Measurements from ENCODE around the gene EZH1.
A peak's percentile ranks its signal among the peaks of the same experiment; 100 is the strongest.

Gene EZH1

DNA sequence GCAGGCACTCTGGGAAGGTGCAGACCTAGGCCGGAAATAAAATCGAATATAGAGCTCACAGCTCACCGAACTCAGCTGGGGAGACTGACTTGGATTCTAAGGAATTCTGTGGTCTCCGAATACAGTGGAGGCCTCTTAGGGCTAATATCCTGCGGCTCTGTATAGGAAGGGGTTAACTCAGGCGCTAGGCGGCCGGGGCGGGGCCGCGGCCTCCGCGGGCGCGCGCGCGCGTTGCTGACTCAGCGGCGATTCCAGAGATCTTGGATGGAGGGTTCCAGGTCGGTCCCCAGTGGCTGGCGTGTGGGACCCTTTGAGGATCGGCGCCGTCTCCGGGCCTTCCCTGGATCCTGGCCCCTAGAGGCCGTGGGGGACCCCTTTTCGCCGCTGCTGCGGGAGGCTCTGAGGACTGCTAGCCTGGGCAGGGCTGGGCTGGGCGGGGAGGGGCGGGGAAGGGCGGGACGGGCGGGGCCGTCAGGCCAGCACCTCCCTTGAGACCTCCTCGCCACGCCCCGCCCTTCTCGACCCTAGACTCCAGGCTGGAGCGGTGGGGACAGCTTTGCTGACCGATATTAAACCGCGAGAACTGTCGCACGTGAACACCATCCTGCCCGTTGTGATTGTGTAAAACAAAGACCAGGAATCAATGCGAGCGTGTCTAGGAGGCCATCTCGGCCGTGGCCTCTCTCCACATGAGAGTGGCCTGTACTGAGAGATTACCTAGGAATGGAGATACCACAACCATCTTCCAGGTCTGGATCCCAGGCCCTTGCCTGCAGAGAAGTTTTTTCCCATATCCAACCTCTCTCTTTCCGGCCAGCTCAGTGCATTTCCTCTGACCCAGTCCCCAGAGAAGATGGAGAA is 66.7 kb downstream of the EZH1 start (continued):
- TF ChIP-seq, protein P1, sequence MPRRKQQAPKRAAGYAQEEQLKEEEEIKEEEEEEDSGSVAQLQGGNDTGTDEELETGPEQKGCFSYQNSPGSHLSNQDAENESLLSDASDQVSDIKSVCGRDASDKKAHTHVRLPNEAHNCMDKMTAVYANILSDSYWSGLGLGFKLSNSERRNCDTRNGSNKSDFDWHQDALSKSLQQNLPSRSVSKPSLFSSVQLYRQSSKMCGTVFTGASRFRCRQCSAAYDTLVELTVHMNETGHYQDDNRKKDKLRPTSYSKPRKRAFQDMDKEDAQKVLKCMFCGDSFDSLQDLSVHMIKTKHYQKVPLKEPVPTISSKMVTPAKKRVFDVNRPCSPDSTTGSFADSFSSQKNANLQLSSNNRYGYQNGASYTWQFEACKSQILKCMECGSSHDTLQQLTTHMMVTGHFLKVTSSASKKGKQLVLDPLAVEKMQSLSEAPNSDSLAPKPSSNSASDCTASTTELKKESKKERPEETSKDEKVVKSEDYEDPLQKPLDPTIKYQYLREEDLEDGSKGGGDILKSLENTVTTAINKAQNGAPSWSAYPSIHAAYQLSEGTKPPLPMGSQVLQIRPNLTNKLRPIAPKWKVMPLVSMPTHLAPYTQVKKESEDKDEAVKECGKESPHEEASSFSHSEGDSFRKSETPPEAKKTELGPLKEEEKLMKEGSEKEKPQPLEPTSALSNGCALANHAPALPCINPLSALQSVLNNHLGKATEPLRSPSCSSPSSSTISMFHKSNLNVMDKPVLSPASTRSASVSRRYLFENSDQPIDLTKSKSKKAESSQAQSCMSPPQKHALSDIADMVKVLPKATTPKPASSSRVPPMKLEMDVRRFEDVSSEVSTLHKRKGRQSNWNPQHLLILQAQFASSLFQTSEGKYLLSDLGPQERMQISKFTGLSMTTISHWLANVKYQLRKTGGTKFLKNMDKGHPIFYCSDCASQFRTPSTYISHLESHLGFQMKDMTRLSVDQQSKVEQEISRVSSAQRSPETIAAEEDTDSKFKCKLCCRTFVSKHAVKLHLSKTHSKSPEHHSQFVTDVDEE (CRISPR knock-in tag; IDR thresholded peaks at IDR 0.05): peak; percentile 10; the same call in 1 of the 2 replicates
- TF ChIP-seq OSR1 (CRISPR knock-in tag; IDR thresholded peaks at IDR 0.05): no peak

GRCh38 chr17:42677012-42677857 is 67.6 kb downstream of the EZH1 start:
- peak; percentile 66 for ATAC-seq
- TF ChIP-seq TCF4 (CRISPR knock-in tag; IDR thresholded peaks at IDR 0.05; ENCODE audit: borderline replicate concordance) (no peak), ESRRG (CRISPR knock-in tag; IDR thresholded peaks at IDR 0.05) (no peak), CSDC2 (CRISPR knock-in tag; IDR thresholded peaks at IDR 0.05) (no peak), SNAI2 (CRISPR knock-in tag; IDR thresholded peaks at IDR 0.05) (no peak), TOX (CRISPR knock-in tag; IDR thresholded peaks at IDR 0.05; ENCODE audit: borderline replicate concordance) (no peak), CSRNP3 (CRISPR knock-in tag; IDR thresholded peaks at IDR 0.05) (no peak), RARB (CRISPR knock-in tag; IDR thresholded peaks at IDR 0.05) (no peak), ZFP30 (CRISPR knock-in tag; IDR thresholded peaks at IDR 0.05) (no peak), OSR1 (CRISPR knock-in tag; IDR thresholded peaks at IDR 0.05) (no peak), ZNF8 (CRISPR knock-in tag; IDR thresholded peaks at IDR 0.05) (no peak), GLIS3 (CRISPR knock-in tag; IDR thresholded peaks at IDR 0.05) (no peak), ARNTL (CRISPR knock-in tag; IDR thresholded peaks at IDR 0.05; ENCODE audit: borderline replicate concordance, low read depth) (no peak), ZNF565 (CRISPR knock-in tag; conservative IDR thresholded peaks at IDR 0.05; ENCODE audit: low read depth) (no peak)
- TF ChIP-seq, protein P2, sequence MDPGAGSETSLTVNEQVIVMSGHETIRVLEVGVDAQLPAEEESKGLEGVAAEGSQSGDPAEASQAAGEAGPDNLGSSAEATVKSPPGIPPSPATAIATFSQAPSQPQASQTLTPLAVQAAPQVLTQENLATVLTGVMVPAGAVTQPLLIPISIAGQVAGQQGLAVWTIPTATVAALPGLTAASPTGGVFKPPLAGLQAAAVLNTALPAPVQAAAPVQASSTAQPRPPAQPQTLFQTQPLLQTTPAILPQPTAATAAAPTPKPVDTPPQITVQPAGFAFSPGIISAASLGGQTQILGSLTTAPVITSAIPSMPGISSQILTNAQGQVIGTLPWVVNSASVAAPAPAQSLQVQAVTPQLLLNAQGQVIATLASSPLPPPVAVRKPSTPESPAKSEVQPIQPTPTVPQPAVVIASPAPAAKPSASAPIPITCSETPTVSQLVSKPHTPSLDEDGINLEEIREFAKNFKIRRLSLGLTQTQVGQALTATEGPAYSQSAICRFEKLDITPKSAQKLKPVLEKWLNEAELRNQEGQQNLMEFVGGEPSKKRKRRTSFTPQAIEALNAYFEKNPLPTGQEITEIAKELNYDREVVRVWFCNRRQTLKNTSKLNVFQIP (CRISPR knock-in tag; IDR thresholded peaks at IDR 0.05; ENCODE audit: borderline replicate concordance, low read depth): no peak
- TF ChIP-seq, protein P1 (CRISPR knock-in tag; IDR thresholded peaks at IDR 0.05): no peak

DNA sequence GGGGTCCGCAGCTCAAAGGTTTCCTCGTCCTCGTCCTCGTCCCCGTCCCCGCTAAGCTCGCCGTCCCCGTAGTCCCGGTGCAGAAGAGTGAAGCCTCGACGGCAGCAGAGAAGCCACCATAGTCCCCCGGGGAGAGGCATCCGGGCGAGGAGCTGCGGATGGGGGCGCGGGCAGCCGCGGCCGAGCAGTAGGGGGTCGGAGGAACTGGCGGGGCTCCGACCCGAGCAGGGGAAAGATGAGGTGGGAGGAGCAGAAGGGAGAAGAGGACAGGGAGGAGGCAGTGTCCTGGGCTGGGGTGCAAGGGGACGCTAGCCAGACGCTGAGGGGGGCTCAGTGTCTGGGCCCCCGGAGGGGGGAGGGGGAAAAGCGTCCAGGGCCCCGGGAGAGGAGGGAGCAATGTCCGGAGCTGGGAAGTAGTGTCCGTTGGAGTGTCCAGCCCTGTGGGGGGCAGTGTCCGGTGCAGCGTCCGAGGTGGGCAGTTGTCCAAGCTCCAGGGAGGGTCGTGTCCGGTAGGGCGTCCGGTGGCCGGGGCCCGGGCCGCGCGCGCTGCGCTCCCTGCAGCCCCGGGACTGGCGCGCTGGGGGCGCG is 68.3 kb downstream of the EZH1 start, which contains the start of gene PLEKHH3:
PLEKHH3 (minus strand) TSS at position 571 of the 588 bp plus-strand sequence; CDS start at position 140, 431 bp downstream.
- no peak for TF ChIP-seq ZC3H10 (CRISPR knock-in tag; IDR thresholded peaks at IDR 0.05)
- TF ChIP-seq PATZ1 (CRISPR knock-in tag; IDR thresholded peaks at IDR 0.05; ENCODE audit: borderline replicate concordance): peak; percentile 71
- ATAC-seq: peak; percentile 3

Measured in SK-N-SH treated with all-trans-retinoic acid at 6 μM for 48 hours (cell line).